Endothelial cell of umbilical vein (primary cell): Measurements from ENCODE around the gene SPHK2. TPM values are rescaled to one million over a fixed set of nuclear protein-coding genes. Genes with fewer than 3 reads are reported as not detected.

Experiments
- BruUV-seq: library from RNA; stranded (reverse); fragments of 400-500 nt; replicated peaks from 2 replicates; lab custom pipeline; 2021; lab: Mats Ljungman, UMichigan
- CTCF ChIA-PET: fragments of 300-600, 350-600 bp; sonication (Branson Sonifier 250); formaldehyde crosslinking; loops from one replicate; lab custom pipeline; 2021; ENCODE audit warnings: antibody characterized with exemption, inconsistent platforms; lab: Charles Lee
- POLR2A ChIA-PET: fragments of 300-600, 350-600 bp; sonication (Branson Sonifier 250); formaldehyde crosslinking; loops from one replicate; lab custom pipeline; 2021; ENCODE audit warnings: antibody characterized with exemption, inconsistent platforms; lab: Charles Lee
- DNase-seq: peaks from one replicate; pipeline ENCODE4 v3.0.0-alpha.2; 2011; ENCODE audit warnings: low read depth, low spot score
- FAIRE-seq: peaks from 2 replicates; lab custom pipeline; 2011; peaks lifted over from hg19 to GRCh38; lab: Jason Lieb, UNC
- H2AFZ ChIP-seq: 2 replicates; pipeline ENCODE4 v1.6.0; 2012; ENCODE audit warnings: low read depth, low read length, control low read depth, inconsistent platforms
- H3K27ac ChIP-seq: 2 replicates; pipeline ENCODE4 v1.5.1; 2011; ENCODE audit warnings: low read depth, mild to moderate bottlenecking, control low read depth, low read length, moderate library complexity; ENCODE audit not compliant: insufficient read depth
- H3K27me3 ChIP-seq, 2 experiments: 2 replicates each; pipeline versions ENCODE4 v1.6.0 to v1.6.1; 2011; ENCODE audit warnings: low read length in 2 of 2, mixed read lengths in 1 of 2; ENCODE audit not compliant: control insufficient read depth in 2 of 2, insufficient read depth in 2 of 2
- H3K36me3 ChIP-seq, 2 experiments: 2 replicates in 1 of 2; 3 replicates in 1 of 2; pipeline ENCODE4 v1.5.1; 2011; ENCODE audit warnings: low read length in 2 of 2, mild to moderate bottlenecking in 1 of 2, moderate library complexity in 1 of 2; ENCODE audit not compliant: control insufficient read depth in 2 of 2, insufficient read depth in 2 of 2; ENCODE audit errors: extremely low read depth in 1 of 2
- H3K4me1 ChIP-seq: 3 replicates; pipeline ENCODE4 v1.5.1; 2011; ENCODE audit warnings: mild to moderate bottlenecking, low read length; ENCODE audit not compliant: control insufficient read depth, insufficient read depth; ENCODE audit errors: extremely low read depth
- H3K4me2 ChIP-seq: 2 replicates; pipeline ENCODE4 v1.6.1; 2011; ENCODE audit warnings: low read length, control low read depth, mixed read lengths; ENCODE audit not compliant: insufficient read depth
- H3K4me3 ChIP-seq, 3 experiments: fragments of 200-600 bp in 1 of 3; sonication (generic), shearing (Covaris generic) in 1 of 3; replicated peaks in 1 of 3; 2 replicates each; pipeline ENCODE4 v1.5.1; 2011 to 2016; ENCODE audit warnings: control low read depth in 3 of 3, low read length in 3 of 3, mild to moderate bottlenecking in 2 of 3, inconsistent platforms in 1 of 3, low read depth in 1 of 3, moderate library complexity in 1 of 3; ENCODE audit not compliant: insufficient read depth in 1 of 3
- H3K79me2 ChIP-seq: 2 replicates; pipeline ENCODE4 v1.6.0; 2012; ENCODE audit warnings: low read length, inconsistent platforms; ENCODE audit not compliant: control insufficient read depth, insufficient read depth
- H3K9ac ChIP-seq: replicated peaks from 2 replicates; pipeline ENCODE3; 2011; ENCODE audit warnings: low read length, control low read depth; ENCODE audit not compliant: insufficient read depth; ENCODE audit errors: extremely low read depth
- H3K9me1 ChIP-seq: replicated peaks from 3 replicates; pipeline ENCODE4 v1.6.0; 2011; ENCODE audit warnings: mild to moderate bottlenecking, low read length; ENCODE audit not compliant: control insufficient read depth, insufficient read depth; ENCODE audit errors: extremely low read depth
- H3K9me3 ChIP-seq: replicated peaks from 2 replicates; pipeline ENCODE4 v1.5.1; 2012; ENCODE audit warnings: low read length, inconsistent platforms; ENCODE audit not compliant: control insufficient read depth, insufficient read depth
- H4K20me1 ChIP-seq: replicated peaks from 2 replicates; pipeline ENCODE3; 2011; ENCODE audit warnings: mild to moderate bottlenecking, low read length; ENCODE audit not compliant: control insufficient read depth, insufficient read depth; ENCODE audit errors: extremely low read depth
- CTCF ChIP-seq, 2 donors: IDR thresholded peaks; 1 replicate in 1 of 2; 2 replicates in 1 of 2; pipeline ENCODE4 v1.5.1; 2011; ENCODE audit warnings: low read length in 2 of 2, mild to moderate bottlenecking in 2 of 2, moderate library complexity in 2 of 2, control low read depth in 1 of 2, inconsistent platforms in 1 of 2, low read depth in 1 of 2; ENCODE audit not compliant: insufficient read depth in 1 of 2; ENCODE audit errors: extremely low read depth in 1 of 2
- EZH2 ChIP-seq: IDR thresholded peaks from 2 replicates; pipeline ENCODE4 v1.6.1; 2012; ENCODE audit warnings: borderline replicate concordance, low read depth, mild to moderate bottlenecking, moderate library complexity, low read length, inconsistent platforms; ENCODE audit not compliant: severe bottlenecking
- FOS ChIP-seq: IDR thresholded peaks from 2 replicates; pipeline ENCODE4 v1.6.1; 2011; ENCODE audit warnings: mild to moderate bottlenecking, low read length, moderate library complexity, borderline replicate concordance; ENCODE audit not compliant: insufficient read depth
- GATA2 ChIP-seq: IDR thresholded peaks from 2 replicates; pipeline ENCODE4 v1.7.0; 2011; ENCODE audit warnings: low read depth, mild to moderate bottlenecking, moderate library complexity, mixed read lengths, low read length; ENCODE audit not compliant: insufficient read length, insufficient read depth
- JUN ChIP-seq: IDR thresholded peaks from 2 replicates; pipeline ENCODE4 v1.6.1; 2011; ENCODE audit warnings: borderline replicate concordance, low read depth; ENCODE audit not compliant: insufficient read length, insufficient read depth
- MAX ChIP-seq: IDR thresholded peaks from 2 replicates; pipeline ENCODE4 v1.6.1; 2011; ENCODE audit not compliant: insufficient read depth, insufficient read length
- MYC ChIP-seq: IDR thresholded peaks from one replicate; pipeline ENCODE4 v1.6.1; 2011; ENCODE audit warnings: mild to moderate bottlenecking, low read depth, low read length
- POLR2A ChIP-seq: IDR thresholded peaks from 2 replicates; pipeline ENCODE4 v1.6.1; 2012; ENCODE audit warnings: low read depth, mild to moderate bottlenecking, control low read depth, low read length
- POLR2AphosphoS5 ChIP-seq: IDR thresholded peaks from 2 replicates; pipeline ENCODE4 v1.6.1; 2012; ENCODE audit warnings: low read depth, mild to moderate bottlenecking, control low read depth, low read length, moderate library complexity; ENCODE audit not compliant: insufficient read depth
- dilution Hi-C: fragments of 300-500 bp; cut with MboI; formaldehyde crosslinking; loops from one replicate; pipeline ENCODE4 v1.15.0; 2019; ENCODE audit warnings: low sequenced_read_pairs; ENCODE audit not compliant: extremely low pct_ligation_motif_present
- intact Hi-C: fragments of 100-400 bp; cut with micrococcal nuclease; formaldehyde crosslinking; loops from one replicate; pipeline ENCODE4 v1.10.0; 2022
- polyA plus RNA-seq, 4 experiments: library from polyadenylated mRNA; depleted of rRNA in 3 of 4; stranded (reverse) in 3 of 4; unstranded in 1 of 4; fragments of >200 nt; gene quantifications; 2 replicates each; pipeline versions ENCODE4 v1.2.1 to v1.2.3, GENCODE V29; 2011 to 2012; ENCODE audit warnings: missing spikeins in 1 of 4
- total RNA-seq: library from RNA; stranded (reverse); gene quantifications from 2 replicates; pipeline ENCODE4 v1.2.3, GENCODE V29; 2021

Gene SPHK2
- total and polyA plus RNA-seq, 2 donors (not counting 3 experiments of a cell fraction or from before 2014, with no cell fraction given), result 20.2 to 31.1 TPM

GRCh38 chr19:48569814-48570213, 49.5 kb upstream of the SPHK2 start:
- H4K20me1 ChIP-seq, result no peaks in the 10 kb centered on the region
- H3K79me2 ChIP-seq, result no peaks in the 10 kb centered on the region
- no peak overlapping the region for H3K4me3 ChIP-seq
- H2AFZ ChIP-seq, result no peak overlapping the region
- no TSS peak for BruUV-seq
- H3K4me2 ChIP-seq, result no peak overlapping the region
- dilution Hi-C loops, result no loop called here
- no peaks in the 10 kb centered on the region for H3K9me1 ChIP-seq
- peaks cover 2% of the 10 kb centered on the region for H3K4me1 ChIP-seq
- H3K9me3 ChIP-seq, result no peaks in the 10 kb centered on the region
- no peak overlapping the region for H3K27ac ChIP-seq
- no peak for TF ChIP-seq MAX
- no peak for TF ChIP-seq POLR2AphosphoS5
- no peak for TF ChIP-seq POLR2A
- no peak for TF ChIP-seq FOS
- no peak for TF ChIP-seq EZH2
- no peak for TF ChIP-seq CTCF (IDR thresholded peaks at IDR 0.05; ENCODE audit: extremely low read depth in 1 of 2, insufficient read depth in 1 of 2, low read depth in 1 of 2, low read length in 2 of 2)
- TF ChIP-seq MYC, result no peak
- no peak for TF ChIP-seq JUN
- no peak for TF ChIP-seq GATA2
- FAIRE-seq (peak; percentile 4), DNase-seq (no peak)
- intact Hi-C loops, result loop anchor here (5.0 kb wide), 1 partner anchor 403 kb away; no protein-coding TSS in a partner anchor
- H3K36me3 ChIP-seq, result no peaks in the 10 kb centered on the region
- CTCF ChIA-PET, result interaction anchor here (6.6 kb wide), 1 partner anchor 14 kb away, joined by 38 read pairs; no protein-coding TSS in a partner anchor
- H3K27me3 ChIP-seq, result no peaks in the 10 kb centered on the region
- POLR2A ChIA-PET, result no interaction called here
- H3K9ac ChIP-seq, result no peak overlapping the region
